GM19025 (cell line): ENCODE measurements around the gene CRNKL1.
A peak's percentile ranks its signal among the peaks of the same experiment; 100 is the strongest.

ENCODE experiments used
- ATAC-seq: cut with Tn5 transposase; IDR thresholded peaks from one replicate; pipeline ENCODE4 v1.9.1; 2021; ENCODE audit warnings: mild to moderate bottlenecking, low read depth, moderate library complexity; ENCODE audit not compliant: unreplicated experiment

Gene CRNKL1

DNA sequence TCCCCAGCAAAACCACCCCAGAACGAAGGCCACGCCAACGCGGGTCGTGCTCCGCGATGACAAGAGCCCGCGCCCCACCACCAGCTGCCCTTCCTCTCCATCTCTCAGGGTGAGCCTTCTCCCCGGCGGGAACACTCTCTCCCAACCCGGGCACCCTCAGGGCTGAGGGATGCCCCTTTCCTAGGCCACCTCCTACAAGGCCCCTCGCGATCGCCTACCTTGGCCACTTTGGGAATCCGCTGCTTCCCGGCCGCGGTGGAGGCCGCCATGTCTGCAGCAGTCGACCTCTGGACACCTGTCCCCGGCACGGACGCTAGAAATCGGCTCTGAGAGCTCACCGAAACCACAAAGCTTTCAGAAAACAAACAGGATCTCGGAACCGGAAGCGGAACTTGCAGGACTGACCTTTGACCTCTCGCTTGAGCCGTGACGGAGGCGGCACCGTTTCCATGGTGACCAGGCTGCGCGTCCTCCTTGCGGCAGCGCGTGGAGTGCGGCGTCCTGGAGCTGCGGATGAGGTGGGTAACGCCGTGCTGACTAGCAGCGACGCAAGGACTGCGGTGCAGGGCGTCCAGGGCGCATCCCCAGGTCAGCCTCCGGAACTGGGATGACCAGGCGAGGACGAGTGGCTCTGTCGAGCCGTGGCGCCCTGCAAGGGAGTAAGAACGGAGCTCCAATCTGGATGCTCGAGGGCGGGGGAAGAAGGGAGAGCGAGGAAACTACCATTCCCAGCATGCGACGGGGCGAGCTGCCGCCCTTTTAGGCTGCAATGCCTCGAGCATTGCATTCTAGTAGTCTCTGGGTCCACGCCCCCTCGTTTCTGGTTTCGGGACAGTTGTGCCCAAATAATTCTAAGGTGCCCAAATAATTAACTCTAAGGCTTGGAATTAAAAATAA is at the start of gene CRNKL1, which contains the start of gene CFAP61:
CRNKL1 (minus strand) TSS at position 393 of the 897 bp plus-strand sequence; CDS start at position 269, 124 bp downstream.
CFAP61 (plus strand) TSS at position 459 of the 897 bp plus-strand sequence. CDS start 4,122 bp downstream, outside the sequence.
- ATAC-seq: peak; percentile 94

DNA sequence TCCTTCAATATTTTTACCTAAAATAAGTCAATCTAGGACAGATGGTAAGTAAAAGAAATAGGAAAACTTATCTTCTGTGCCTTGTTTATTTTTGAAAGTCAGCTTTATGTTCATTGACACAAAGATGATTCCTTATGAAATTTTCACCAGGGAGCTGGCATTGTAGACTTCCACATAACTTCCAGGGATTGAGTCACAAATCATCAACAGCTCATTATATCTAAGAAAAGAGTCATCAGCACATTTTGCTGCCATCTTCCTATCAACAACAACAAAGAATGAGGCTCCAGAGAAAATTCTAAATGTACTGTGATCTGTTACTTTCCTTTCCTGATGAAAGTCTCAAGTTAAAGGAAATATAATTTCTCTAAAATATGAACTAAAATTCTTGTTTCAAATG is 48.6 kb upstream of the CRNKL1 start:
- ATAC-seq: no peak

DNA sequence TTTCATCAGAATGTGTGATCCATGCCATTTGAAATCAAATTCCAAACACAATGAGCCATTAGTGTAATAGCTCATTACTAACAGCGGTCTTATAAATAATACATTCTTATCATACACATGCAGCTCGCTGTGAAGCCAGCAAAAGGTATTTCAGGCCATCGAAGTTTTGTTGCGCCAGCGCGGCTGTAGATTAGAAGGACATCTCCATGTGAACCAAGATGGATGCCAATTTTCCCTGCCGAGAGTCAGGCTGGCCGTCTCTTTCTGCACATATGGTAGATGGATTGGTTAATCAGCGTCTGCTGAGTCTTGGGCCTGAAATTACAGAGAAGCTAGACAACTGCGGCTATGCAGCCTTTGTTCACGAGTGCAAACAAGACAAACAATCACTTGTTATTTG is 44.2 kb upstream of the CRNKL1 start:
- no peak for ATAC-seq

DNA sequence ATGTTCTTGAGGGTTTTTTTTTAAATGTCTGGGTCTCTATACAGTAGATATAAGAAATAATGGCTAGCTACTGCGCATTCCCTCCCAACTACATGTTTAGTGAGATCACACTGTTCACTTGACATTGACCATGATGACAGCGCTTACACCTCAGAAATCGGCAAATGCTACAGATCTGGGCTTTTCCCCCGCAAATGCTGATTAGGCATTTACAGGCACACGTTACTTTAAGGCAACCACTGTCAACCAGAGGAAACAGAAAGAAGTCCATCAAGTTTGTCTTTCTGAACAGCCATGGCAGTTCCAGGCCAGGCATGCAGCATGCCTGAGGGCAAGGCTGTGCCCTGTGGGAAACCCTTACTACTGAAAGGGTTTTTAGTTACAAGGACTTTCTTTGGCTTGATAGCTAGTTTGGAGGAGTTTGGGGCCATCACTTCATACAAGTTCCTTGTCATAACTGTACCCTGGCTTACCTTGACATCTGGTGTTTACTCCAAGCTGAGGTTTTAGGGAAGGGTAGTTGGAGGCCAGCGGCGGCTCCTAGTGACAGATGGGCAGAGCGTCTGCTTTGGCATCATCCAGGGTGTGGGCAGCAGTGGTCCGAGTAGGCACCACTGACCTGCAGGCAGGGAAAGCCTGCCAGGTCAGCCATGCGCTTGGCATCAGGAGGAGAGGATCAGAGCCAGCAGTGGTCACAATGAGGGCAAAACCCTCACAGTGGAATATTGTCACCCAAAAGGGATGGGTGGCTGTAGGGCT is 43.0 kb upstream of the CRNKL1 start:
- ATAC-seq: no peak

DNA sequence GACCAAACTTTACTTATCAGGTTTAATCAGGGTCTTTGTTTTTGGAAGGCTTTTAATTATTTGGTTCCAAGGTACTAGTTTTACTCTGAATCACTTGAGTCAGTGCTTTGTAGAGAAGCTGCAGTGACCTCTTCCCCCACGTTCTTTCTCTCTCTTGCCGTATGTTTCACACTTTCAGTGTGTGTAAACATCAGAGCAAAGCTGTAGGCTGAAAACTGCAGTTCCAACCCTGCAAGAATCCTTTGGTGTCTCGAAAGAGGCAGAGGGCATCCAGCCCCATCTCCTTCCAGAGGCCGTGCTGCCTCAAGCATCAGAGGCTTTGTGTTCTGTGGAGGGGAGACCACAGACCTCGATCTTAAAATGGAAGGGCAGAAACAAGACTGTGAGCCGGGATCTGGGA is 42.1 kb upstream of the CRNKL1 start:
- no peak for ATAC-seq

DNA sequence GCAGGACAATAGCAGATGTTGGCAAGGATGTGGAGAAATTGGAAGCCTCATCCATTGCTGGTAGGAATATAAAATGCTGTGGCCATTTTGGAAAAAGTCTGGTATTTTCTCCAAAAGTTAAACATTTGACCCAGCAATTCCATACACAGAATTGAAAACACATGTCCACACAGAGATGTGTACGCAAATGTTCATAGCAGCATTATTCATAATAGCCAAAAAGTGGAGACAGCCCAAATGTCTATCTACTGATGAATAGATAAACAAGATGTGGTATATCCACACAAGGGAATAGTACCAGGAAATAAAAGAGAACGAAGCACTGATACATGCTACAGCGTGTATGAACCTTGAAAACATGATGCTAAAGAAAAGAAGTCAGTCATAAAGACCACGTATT is 40.6 kb upstream of the CRNKL1 start:
- no peak for ATAC-seq

DNA sequence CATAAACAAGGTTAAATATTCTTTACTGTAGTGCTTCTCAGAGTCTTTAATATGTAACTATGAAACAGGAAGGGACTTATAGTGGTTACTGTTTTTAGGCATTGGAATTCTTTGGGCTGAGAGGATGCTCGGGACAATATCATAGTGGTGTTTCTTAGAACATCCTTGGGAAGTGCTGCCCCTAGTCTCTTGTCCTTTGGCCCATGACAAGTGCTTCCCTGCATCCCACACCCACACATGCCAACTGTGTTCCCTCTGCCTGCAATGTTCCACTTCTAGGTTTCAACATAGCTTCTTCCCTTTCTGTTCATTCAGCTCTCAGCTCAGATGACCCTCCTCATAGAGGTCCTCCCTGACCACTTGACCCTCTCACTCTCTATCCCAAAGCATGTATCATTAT is 37.7 kb upstream of the CRNKL1 start:
- ATAC-seq: no peak

DNA sequence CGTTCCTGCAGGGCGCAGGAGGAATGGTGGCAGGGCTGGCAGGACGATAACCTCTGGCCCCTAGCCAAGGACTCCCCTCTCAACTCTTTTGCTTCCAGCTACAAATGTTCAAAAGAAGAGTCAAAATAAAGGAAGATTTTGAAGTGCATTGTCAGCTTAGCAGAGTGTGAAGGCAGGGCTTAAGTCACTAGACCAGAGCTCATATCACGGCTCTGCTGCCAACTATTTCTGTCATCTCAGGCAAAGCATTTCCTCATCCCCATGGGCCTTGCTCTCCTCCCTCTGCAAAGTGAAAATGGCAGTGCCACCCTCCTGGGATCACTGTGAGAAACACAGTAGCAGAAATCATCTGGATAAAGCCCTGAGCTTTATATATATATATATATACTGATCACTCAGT is 36.8 kb upstream of the CRNKL1 start:
- ATAC-seq: no peak

DNA sequence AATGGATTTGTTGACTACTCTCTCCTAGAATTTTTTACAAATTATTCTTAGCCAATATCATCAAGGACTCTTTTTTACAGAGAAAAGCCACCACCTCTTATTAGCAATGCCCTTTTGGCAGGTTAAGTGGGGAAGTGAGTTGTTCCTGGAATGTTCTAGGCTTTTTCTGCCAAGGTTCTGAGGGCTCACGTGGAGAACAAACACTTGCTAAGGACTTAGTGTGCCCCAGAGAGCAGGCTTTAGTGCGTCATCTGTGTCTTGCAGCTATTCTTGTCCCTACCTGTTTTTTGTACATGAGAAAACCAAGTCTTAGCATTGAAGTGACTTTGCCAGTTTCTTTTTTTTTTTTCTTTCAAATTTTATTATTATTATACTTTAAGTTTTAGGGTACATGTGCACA is 33.5 kb upstream of the CRNKL1 start:
- no peak for ATAC-seq

DNA sequence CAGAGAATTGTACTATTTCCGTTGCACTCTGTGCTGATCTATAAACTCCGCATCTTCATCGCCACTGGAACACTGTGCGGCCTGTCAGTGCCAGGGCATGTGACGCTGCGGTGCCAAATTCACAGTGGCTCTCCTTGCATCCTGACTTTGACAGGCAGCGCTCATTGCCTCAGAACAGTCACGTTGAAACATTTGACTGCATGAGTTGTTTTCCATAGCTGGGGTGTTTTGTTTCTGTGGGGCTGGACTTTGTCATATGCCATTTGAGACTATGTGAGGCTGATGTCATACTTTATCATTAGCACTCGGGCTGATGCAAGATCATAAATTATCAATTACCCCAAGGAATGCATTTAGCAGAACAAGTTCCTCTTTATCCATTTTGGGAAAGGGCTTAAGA is 32.8 kb upstream of the CRNKL1 start:
- no peak for ATAC-seq

DNA sequence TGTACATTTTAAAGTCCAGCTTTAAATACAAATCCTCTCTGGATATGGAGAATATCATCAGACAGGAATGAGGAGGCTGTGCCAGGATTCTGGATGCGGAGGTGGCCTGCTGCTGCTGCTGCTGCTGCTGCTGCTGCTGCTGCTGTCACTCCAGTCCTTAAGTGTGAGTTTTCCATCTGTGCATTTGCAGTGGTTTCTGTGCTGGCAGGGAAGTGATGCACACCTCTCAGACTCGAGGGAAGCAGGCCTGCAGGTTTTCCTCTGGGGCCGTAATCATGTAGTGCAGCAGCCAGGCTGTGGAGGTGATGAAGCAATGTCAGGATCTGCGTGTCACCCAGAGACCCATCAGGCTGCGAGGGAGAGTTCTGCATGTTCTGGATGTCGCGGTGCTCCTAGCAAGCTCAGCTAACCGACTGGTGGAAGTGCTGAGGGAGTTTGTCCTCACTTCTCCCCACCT is 32.1 kb upstream of the CRNKL1 start:
- ATAC-seq: no peak

DNA sequence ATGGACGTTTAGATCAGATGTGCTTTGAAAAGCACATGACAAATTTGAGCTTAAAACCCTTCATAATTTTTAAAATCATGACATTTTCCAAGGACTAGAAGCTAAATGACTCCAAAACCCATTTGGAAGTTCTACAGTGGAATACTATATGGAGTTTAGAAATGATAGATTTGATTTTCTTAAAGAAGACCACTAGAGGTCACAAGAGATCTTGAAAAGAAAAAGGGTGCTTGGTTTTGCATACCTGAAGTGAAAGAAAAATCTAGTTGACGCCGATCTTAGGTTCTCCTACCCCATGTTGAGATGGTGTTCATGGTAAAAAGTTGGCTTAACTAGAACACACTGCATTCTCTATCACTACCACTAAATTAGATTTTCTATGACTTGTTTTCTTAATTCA is 31.5 kb upstream of the CRNKL1 start:
- no peak for ATAC-seq

DNA sequence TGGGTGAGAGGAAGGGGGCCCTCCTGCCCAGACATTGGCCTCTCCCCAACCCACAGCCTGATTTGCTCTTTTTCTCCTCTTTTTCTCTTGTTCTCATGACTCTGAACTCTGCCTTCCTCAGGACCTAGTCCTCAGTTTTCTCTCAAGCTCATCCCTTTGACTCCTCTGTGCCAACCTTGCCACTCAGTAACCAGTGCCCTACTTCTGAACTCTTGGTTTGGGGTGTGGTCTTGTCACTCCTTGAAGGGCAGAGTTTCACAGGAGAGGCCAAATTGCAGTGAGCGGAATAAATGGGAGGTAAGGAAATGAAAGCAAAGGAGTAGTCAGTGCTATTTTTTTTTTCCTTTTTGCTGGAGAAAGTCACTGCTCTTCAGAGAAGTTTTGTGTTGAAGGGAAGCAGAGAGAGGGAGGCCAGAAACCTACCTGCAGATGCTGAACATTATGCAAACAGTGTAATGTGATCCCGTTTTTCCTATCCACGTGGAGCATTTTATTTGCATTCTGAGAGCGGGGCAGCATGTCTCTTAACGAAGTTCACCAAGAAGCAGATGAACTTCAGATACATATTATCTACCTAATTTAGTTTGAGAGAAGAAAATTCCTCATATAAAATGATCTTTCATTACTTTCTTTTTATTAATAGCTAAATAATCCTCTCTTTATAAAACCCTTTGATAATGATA is 27.0 kb upstream of the CRNKL1 start:
- ATAC-seq: no peak

DNA sequence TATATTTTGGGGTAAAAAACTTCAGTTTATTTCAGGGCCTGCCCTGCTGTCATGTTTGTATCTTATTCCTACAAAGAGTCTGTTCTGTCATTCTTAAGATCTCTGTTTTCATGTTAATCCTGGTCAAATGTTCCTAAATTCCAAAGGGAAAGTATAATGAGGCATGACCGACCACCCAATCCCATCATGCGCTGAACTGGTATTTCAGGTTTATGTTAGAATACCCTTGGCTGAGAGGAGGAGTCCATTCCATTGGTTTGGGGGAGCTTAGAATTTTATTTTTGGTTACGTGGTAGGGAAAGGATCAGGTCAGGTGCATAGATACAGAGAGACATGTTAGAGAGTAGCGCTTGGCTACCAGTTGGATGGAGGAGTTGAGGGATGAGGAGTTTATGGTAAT is 25.8 kb upstream of the CRNKL1 start:
- no peak for ATAC-seq

DNA sequence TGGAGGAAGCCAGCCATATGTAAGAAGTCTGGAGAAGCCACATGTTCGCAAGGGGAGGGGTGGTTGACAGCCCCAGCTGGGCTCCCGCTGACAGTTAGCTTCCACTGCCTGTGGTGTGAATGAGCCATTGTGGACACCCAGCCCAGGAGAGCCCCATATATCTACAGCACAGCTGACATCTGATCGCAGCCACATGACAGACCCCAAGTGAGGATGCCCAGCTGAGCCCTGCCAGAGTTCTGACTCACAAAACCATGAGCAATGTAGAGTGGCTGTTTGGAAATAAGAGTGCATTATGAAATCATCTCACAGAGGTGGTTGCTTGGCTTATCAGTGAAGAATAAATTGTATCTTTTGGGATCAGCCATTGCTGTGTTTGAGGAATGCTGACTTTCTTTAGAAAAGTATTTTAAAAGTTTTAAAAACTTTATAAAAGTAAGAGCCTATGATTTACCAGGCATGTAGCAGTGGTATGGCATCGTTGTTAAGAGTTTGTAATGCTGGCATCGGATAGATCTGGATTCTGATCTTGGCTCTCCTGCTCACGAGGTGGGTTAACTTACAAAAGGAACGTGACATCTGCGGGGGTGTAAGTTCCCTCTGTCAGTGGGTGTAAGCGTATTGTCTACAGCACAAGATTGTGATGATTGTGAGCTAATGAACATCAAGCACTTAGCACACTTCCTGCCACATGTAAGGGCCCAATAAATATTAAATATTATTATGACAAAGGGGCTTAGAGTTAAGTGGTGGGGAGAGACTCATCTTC is 24.2 kb upstream of the CRNKL1 start:
- ATAC-seq: no peak

DNA sequence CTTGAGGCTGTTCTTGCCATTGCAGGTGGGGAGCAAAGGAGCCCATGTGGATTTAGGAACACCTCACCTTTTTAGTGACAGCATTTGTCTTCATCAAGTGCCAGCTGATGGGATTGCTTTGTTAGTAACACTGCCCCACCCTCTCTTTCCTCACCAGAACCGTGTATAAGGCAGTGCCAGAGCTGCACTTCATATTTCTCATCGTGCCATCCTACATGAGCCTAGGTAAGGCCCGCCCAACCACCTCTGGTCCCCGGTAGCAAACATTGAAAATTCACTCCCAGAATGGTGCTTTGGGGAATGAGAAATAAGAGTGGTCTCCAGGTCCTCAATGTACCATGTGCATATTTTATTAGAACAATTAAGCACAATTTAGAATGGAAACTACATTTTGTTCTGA is 22.8 kb upstream of the CRNKL1 start:
- no peak for ATAC-seq

DNA sequence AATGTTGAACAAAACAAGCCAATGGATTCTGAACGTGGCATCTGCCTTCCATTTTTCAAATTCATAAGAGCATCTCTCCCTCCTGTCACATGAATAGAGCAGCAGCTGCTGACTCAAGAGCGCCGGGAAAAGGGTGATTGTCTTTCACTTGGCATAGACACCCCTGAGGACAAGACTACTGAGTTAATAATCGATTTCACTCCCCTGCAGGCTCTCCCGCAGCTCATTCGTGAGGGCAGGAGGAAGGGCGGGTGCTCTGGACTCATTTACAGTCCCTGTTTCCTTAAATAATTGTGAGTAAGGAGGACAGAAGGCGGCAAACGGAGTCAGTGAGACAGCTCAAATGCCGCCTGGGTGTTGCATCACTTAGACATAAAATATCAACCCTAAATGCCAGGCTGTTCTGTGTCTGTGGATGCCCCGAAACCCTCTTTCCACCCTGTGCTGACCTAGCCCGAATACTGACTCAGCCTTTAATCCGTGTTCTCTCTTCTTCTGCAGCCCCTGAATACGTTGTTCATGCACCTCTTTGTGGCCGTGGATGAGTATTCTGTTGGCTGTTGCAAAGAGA is 21.6 kb upstream of the CRNKL1 start:
- ATAC-seq: no peak

DNA sequence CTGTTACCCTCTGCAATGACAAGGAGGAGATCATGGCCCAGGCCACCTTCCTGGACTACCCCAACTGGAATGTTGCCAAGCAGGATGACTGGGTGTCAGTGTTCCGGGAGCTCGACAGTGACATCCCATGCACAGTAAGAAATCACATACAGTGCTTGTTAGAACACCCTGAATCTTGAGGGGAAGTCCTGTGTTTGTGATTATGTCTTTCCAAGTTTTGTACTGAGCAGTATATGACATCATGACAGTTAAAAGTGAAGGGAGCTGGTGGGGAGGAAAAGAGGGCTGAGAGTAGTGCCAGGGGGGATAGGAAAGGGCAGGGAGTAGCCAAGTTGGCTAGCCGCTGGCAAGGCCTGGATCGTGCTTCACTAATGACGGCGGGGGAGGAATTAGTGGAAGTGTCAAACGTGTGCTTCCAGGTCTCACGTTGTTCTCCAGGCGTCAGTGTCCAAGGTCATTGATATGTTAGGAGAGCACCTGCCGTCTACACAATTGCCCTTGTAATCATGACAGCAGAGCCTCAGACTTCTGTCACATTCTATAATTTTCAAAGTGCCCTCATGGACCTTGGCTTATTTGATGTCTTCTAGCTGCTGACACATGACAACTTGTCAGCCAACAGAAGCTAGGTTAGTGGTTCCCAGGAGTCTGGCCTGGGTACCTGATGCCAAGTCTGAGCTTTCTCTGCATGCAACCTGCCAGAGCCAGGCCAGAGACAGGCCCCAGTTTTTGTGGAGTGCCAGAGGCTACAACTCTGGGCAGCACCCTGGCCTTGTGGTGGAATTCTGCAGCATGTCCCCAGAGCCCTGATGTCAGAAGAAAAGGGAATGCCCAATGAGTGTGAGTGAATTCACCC is 18.8 kb upstream of the CRNKL1 start:
- no peak for ATAC-seq

DNA sequence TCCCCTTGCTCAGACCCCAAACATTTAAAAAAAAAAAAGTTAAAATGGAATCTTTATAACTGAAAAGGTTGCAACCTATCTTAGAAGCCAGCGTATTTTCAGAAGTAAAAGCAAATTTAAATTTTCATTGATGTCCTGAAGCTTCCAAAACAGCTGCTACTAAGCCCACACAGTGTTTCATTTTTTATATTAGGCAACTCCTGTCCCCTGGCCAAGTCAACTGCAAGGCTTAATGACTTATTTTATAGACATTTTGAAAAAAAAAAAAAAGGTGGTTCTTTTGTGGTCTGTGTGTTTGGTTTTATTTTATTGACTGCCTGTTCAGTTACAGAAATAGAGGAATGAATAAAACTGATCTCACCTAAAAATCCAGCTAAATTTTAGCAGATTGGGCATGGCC is 13.1 kb upstream of the CRNKL1 start:
- no peak for ATAC-seq
